Panc1 (cell line): ENCODE results near the gene GPR34. TPM values are rescaled to one million over a fixed set of nuclear protein-coding genes. Genes with fewer than 3 reads are reported as not detected.

Source experiments
- ATAC-seq: fragments of 200-7000 bp; cut with Tn5 transposase; 2 replicates; pipeline ENCODE4 v1.9.1; 2020; ENCODE audit warnings: mild to moderate bottlenecking, moderate library complexity
- BruUV-seq: library from RNA; stranded (reverse); fragments of 400-500 nt; replicated peaks from 2 replicates; lab custom pipeline; 2021; lab: Mats Ljungman, UMichigan
- CTCF ChIA-PET: fragments of 300-600 bp; sonication (Branson Sonifier 250); formaldehyde crosslinking; loops from one replicate; lab custom pipeline; 2022; ENCODE audit warnings: antibody characterized with exemption; lab: Charles Lee
- POLR2A ChIA-PET: fragments of 300-600 bp; sonication (Branson Sonifier 250); formaldehyde crosslinking; loops from one replicate; lab custom pipeline; 2022; ENCODE audit warnings: antibody characterized with exemption; lab: Charles Lee
- DNase-seq: peaks from one replicate; pipeline ENCODE4 v3.0.0-alpha.2; 2010; ENCODE audit warnings: low read depth, low spot score
- H3K27ac ChIP-seq: 2 replicates; pipeline ENCODE4 v1.5.1; 2011; ENCODE audit warnings: mild to moderate bottlenecking, low read length, inconsistent platforms
- H3K27me3 ChIP-seq: fragments of 200-500 bp; sonication (Bioruptor generic); 2 replicates; pipeline ENCODE4 v1.6.0; 2014; ENCODE audit warnings: low read length, inconsistent platforms; ENCODE audit not compliant: control insufficient read depth, insufficient read depth
- H3K36me3 ChIP-seq: fragments of 200-500 bp; sonication (Bioruptor generic); 2 replicates; pipeline ENCODE4 v1.5.1; 2014; ENCODE audit warnings: inconsistent platforms, mild to moderate bottlenecking, low read length, moderate library complexity; ENCODE audit not compliant: control insufficient read depth, insufficient read depth
- H3K4me1 ChIP-seq: 2 replicates; pipeline ENCODE4 v1.5.1; 2011; ENCODE audit warnings: inconsistent platforms, mild to moderate bottlenecking, low read length, moderate library complexity; ENCODE audit not compliant: control insufficient read depth, insufficient read depth
- H3K4me3 ChIP-seq, 2 experiments: 2 replicates each; pipeline ENCODE4 v1.5.1; 2011 to 2012; ENCODE audit warnings: low read depth in 2 of 2, low read length in 2 of 2, mild to moderate bottlenecking in 2 of 2, inconsistent platforms in 1 of 2, moderate library complexity in 1 of 2
- H3K9me3 ChIP-seq: fragments of 200-500 bp; sonication (Bioruptor generic); 2 replicates; pipeline ENCODE4 v1.5.1; 2014; ENCODE audit warnings: low read depth, mild to moderate bottlenecking, inconsistent platforms, low read length, moderate library complexity; ENCODE audit not compliant: control insufficient read depth, insufficient read depth
- POLR2AphosphoS5 ChIP-seq: IDR thresholded peaks from 2 replicates; pipeline ENCODE4 v1.6.1; 2012; ENCODE audit warnings: mild to moderate bottlenecking, low read depth, low read length, moderate library complexity
- SIN3A ChIP-seq: IDR thresholded peaks from 2 replicates; pipeline ENCODE4 v1.6.1; 2012; ENCODE audit warnings: low read depth, mild to moderate bottlenecking, low read length, moderate library complexity, borderline replicate concordance; ENCODE audit not compliant: insufficient read depth
- TCF7L2 ChIP-seq: IDR thresholded peaks from 2 replicates; pipeline ENCODE4 v1.6.1; 2011; ENCODE audit warnings: mild to moderate bottlenecking, low read depth, low read length, inconsistent platforms
- in situ Hi-C: cut with HindIII; loops from 2 replicates; pipeline ENCODE4 v1.10.0; 2016; ENCODE audit warnings: low sequenced_read_pairs, low pct_unique_long_range_greater_than_20kb
- intact Hi-C: fragments of 100-400 bp; cut with micrococcal nuclease; formaldehyde crosslinking; loops from one replicate; pipeline ENCODE4 v1.10.0; 2022; ENCODE audit not compliant: unreplicated experiment
- total RNA-seq: library from RNA; stranded (reverse); gene quantifications from one replicate; pipeline ENCODE4 v1.2.1, GENCODE V29; 2021; ENCODE audit not compliant: unreplicated experiment
- TF ChIP-seq, protein P1 (sequence below): fragments of 450-650 bp; IDR thresholded peaks from 2 replicates; pipeline ENCODE4 v1.5.1; 2017; ENCODE audit warnings: mild to moderate bottlenecking
- TF ChIP-seq, protein P2 (sequence below), 2 experiments: IDR thresholded peaks; 2 replicates each; pipeline ENCODE4 v1.6.1; 2011 to 2012; ENCODE audit warnings: low read depth in 2 of 2, control low read depth in 1 of 2, low read length in 1 of 2, mild to moderate bottlenecking in 1 of 2, moderate library complexity in 1 of 2; ENCODE audit not compliant: insufficient read depth in 1 of 2

GPR34 gene
- total RNA-seq, 1 experiment from 2014 or later, result not detected

DNA sequence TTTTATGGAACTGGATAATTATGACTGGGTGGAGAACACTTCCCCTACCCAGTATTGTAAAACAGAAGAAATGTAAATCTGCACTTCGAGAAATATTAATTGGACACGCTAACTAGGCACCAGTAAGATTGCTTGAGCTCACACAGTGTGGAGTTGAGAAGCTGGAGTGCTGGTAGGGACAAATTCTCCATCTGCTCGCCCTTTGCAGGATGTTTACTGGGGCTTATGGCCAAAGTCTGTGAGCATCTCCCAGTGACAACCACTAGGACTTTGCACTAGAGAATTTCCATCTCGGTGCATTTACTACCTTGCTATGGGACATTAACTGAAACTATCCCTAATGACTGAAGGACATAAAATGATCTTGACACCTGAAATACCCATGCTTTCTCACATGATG, 33.7 kb upstream of the GPR34 start:
- no TSS peak for BruUV-seq
- TF ChIP-seq, protein P1, sequence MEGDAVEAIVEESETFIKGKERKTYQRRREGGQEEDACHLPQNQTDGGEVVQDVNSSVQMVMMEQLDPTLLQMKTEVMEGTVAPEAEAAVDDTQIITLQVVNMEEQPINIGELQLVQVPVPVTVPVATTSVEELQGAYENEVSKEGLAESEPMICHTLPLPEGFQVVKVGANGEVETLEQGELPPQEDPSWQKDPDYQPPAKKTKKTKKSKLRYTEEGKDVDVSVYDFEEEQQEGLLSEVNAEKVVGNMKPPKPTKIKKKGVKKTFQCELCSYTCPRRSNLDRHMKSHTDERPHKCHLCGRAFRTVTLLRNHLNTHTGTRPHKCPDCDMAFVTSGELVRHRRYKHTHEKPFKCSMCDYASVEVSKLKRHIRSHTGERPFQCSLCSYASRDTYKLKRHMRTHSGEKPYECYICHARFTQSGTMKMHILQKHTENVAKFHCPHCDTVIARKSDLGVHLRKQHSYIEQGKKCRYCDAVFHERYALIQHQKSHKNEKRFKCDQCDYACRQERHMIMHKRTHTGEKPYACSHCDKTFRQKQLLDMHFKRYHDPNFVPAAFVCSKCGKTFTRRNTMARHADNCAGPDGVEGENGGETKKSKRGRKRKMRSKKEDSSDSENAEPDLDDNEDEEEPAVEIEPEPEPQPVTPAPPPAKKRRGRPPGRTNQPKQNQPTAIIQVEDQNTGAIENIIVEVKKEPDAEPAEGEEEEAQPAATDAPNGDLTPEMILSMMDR, result no peak
- TF ChIP-seq POLR2AphosphoS5 (no peak), TCF7L2 (no peak)
- no peak overlapping the region for H3K4me3 ChIP-seq
- in situ Hi-C loops (no loop called here), intact Hi-C loops (no loop called here)
- H3K4me1 ChIP-seq, result no peaks in the 10 kb centered on the region
- ChIA-PET CTCF (interaction anchor here (1.0 kb wide), 1 partner anchor 26 kb away, joined by 4 read pairs; no protein-coding TSS in a partner anchor), POLR2A (no interaction called here)
- no peaks in the 10 kb centered on the region for H3K27me3 ChIP-seq
- H3K36me3 ChIP-seq, result no peaks in the 10 kb centered on the region
- no peaks in the 10 kb centered on the region for H3K9me3 ChIP-seq
- no peak for ATAC-seq
- no peak overlapping the region for H3K27ac ChIP-seq
- DNase-seq, result no peak

DNA sequence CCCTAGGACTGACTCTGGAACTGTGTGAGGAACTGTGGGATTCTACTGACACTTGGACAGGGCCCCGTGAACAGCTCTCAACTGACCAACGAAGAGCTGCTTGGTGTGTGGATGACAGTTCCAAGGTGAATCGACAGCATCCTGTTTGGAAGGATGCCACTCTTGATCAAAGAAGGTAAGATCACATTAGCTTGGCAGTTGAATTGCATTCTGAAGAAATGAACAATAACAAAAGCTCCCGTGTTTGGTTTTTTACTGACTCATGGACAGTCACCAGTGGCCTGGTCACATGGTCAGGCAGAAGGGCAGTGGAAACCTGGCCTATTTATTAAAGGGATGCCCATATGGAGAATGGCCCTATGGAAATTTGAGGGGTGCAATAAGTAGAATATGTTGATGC, 33.1 kb upstream of the GPR34 start:
- no peak overlapping the region for H3K27ac ChIP-seq
- no peaks in the 10 kb centered on the region for H3K9me3 ChIP-seq
- no peaks in the 10 kb centered on the region for H3K36me3 ChIP-seq
- TF ChIP-seq, protein P2, sequence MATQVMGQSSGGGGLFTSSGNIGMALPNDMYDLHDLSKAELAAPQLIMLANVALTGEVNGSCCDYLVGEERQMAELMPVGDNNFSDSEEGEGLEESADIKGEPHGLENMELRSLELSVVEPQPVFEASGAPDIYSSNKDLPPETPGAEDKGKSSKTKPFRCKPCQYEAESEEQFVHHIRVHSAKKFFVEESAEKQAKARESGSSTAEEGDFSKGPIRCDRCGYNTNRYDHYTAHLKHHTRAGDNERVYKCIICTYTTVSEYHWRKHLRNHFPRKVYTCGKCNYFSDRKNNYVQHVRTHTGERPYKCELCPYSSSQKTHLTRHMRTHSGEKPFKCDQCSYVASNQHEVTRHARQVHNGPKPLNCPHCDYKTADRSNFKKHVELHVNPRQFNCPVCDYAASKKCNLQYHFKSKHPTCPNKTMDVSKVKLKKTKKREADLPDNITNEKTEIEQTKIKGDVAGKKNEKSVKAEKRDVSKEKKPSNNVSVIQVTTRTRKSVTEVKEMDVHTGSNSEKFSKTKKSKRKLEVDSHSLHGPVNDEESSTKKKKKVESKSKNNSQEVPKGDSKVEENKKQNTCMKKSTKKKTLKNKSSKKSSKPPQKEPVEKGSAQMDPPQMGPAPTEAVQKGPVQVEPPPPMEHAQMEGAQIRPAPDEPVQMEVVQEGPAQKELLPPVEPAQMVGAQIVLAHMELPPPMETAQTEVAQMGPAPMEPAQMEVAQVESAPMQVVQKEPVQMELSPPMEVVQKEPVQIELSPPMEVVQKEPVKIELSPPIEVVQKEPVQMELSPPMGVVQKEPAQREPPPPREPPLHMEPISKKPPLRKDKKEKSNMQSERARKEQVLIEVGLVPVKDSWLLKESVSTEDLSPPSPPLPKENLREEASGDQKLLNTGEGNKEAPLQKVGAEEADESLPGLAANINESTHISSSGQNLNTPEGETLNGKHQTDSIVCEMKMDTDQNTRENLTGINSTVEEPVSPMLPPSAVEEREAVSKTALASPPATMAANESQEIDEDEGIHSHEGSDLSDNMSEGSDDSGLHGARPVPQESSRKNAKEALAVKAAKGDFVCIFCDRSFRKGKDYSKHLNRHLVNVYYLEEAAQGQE (IDR thresholded peaks at IDR 0.05; ENCODE audit: insufficient read depth in 1 of 2, low read depth in 2 of 2, low read length in 1 of 2), result no peak
- TF ChIP-seq POLR2AphosphoS5 (no peak), SIN3A (no peak), TCF7L2 (no peak)
- TF ChIP-seq, protein P1, result no peak
- H3K4me1 ChIP-seq, result no peaks in the 10 kb centered on the region
- BruUV-seq, result no TSS peak
- H3K27me3 ChIP-seq, result no peaks in the 10 kb centered on the region
- H3K4me3 ChIP-seq, result no peak overlapping the region
- POLR2A ChIA-PET, result no interaction called here
- in situ Hi-C loops, result no loop called here
- CTCF ChIA-PET, result no interaction called here
- DNase-seq, result no peak
- intact Hi-C loops, result no loop called here
- ATAC-seq, result no peak
